Panc1 (cell line): ENCODE data around the gene MVB12A.

Source experiments
- CTCF ChIP-seq: fragments of 450-650 bp; IDR thresholded peaks from 2 replicates; pipeline ENCODE4 v1.5.1; 2017; ENCODE audit warnings: mild to moderate bottlenecking
- POLR2AphosphoS5 ChIP-seq: IDR thresholded peaks from 2 replicates; pipeline ENCODE4 v1.6.1; 2012; ENCODE audit warnings: mild to moderate bottlenecking, low read depth, low read length, moderate library complexity

GRCh38 chr19:17436874-17437267 lies 17.0 kb downstream of the MVB12A start:
- TF ChIP-seq CTCF (no peak), POLR2AphosphoS5 (no peak)
